H1 (cell line): ENCODE data around the gene OR13G1.

ENCODE experiments used
- ATF3 ChIP-seq: IDR thresholded peaks from 2 replicates; pipeline ENCODE4 v1.6.1; 2011; ENCODE audit warnings: low read depth, mild to moderate bottlenecking, low read length; ENCODE audit not compliant: insufficient read depth
- CTCF ChIP-seq, 3 experiments: IDR thresholded peaks; 1 replicate in 2 of 3; 2 replicates in 1 of 3; pipeline versions ENCODE4 v1.5.1 to v1.6.1; 2011; ENCODE audit warnings: low read length in 3 of 3, mild to moderate bottlenecking in 3 of 3, inconsistent platforms in 2 of 3, low read depth in 1 of 3, moderate library complexity in 1 of 3; ENCODE audit not compliant: insufficient read depth in 1 of 3; ENCODE audit errors: control extremely low read depth in 1 of 3
- HDAC2 ChIP-seq, 2 experiments: fragments of 300-600 bp in 1 of 2; sonication (generic) in 1 of 2; IDR thresholded peaks; 2 replicates each; pipeline ENCODE4 v1.6.1; 2011 to 2012; ENCODE audit warnings: low read depth in 2 of 2, low read length in 2 of 2, mild to moderate bottlenecking in 2 of 2, moderate library complexity in 2 of 2, borderline replicate concordance in 1 of 2, inconsistent platforms in 1 of 2
- TCF12 ChIP-seq: IDR thresholded peaks from 2 replicates; pipeline ENCODE4 v1.6.1; 2011; ENCODE audit warnings: low read depth, mild to moderate bottlenecking, low read length
- TF ChIP-seq, protein P1 (sequence below): IDR thresholded peaks from 2 replicates; pipeline ENCODE4 v1.6.1; 2012; ENCODE audit warnings: inconsistent platforms

DNA sequence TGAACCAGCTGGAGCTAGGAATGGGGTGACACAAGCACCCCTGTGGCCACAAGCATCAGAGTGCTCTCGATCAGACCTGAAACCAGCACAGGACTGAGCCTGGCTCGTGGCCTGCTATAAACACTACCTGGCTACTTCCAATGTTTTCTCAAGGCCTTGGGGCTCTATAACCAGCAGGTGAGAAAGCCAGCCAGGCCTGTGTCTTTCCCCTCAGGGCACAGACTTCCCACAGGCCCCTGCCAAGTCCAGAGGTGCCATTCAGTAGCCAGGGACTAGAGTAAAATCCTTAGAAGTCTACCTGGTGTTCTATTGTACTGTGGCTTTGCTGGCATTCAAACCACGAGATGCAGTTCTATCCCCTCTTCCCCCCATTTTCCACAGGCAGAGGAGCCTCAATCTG lies 51.6 kb downstream of the OR13G1 start:
- TF ChIP-seq HDAC2 (IDR thresholded peaks at IDR 0.05; ENCODE audit: borderline replicate concordance in 1 of 2, low read depth in 2 of 2, low read length in 2 of 2), result no peak
- TF ChIP-seq ATF3, result no peak
- no peak for TF ChIP-seq CTCF (IDR thresholded peaks at IDR 0.05; ENCODE audit: control extremely low read depth in 1 of 3, insufficient read depth in 1 of 3, low read depth in 1 of 3, low read length in 3 of 3)
- no peak for TF ChIP-seq TCF12
- TF ChIP-seq, protein P1, sequence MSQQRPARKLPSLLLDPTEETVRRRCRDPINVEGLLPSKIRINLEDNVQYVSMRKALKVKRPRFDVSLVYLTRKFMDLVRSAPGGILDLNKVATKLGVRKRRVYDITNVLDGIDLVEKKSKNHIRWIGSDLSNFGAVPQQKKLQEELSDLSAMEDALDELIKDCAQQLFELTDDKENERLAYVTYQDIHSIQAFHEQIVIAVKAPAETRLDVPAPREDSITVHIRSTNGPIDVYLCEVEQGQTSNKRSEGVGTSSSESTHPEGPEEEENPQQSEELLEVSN, result no peak
